GM18498 (cell line): ENCODE measurements around the gene HSD11B1L.

ENCODE experiments used
- ATAC-seq: cut with Tn5 transposase; IDR thresholded peaks from one replicate; pipeline ENCODE4 v1.9.1; 2021; ENCODE audit warnings: mild to moderate bottlenecking, moderate library complexity; ENCODE audit not compliant: unreplicated experiment

The HSD11B1L gene, protein sequence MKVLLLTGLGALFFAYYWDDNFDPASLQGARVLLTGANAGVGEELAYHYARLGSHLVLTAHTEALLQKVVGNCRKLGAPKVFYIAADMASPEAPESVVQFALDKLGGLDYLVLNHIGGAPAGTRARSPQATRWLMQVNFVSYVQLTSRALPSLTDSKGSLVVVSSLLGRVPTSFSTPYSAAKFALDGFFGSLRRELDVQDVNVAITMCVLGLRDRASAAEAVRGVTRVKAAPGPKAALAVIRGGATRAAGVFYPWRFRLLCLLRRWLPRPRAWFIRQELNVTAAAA

DNA sequence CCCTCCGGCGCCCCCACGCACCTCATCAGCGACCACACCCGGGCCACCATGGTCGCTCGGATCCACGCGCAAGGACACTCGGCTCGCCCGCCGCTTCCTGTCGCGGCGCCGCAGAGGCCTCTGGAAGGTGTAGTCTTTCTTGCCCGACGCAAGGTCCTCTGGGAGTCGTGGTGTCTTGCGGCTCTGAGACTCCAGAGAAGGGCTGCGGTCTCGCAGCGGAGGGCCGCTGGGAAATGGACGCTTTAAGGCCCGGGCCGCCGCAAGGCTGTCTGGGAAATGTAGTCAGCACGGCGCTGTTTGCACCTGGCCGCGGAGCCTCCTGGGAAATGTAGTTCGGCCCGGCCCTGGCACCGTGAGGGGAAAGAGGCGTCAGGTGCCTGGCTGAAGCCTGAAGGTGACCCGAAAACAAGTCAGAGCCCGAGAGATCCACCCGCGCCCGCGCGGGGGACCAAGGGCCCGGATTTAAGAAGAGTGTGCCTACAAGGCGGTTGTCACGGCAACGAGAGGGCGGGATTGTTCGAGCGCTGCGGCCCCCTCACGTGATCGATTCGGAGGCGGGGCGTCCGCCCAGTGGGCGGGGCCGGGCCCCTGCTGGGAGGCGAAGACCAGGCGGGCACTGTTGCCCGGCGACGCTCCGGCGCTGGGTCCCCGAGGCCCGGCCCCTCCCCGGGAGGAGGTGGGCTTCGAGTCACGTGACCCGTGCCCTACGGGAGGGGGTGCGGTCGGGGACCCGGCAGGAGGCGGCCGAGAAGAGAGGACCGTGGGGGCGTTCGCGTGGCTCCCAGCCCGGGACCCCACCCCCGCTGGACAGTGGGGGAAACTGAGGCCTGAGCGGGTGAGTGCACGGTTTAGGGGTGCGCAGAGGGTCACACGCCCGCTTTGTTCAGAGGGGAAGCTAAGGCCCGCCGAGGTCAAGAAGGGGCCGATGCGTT, at the start of gene HSD11B1L, which contains the start of gene MICOS13:
Gene HSD11B1L (plus strand): TSS at position 591 of the 932 bp plus-strand sequence. CDS start 3,806 bp downstream, outside the sequence.
Gene MICOS13 (minus strand): TSS at position 80 of the 932 bp plus-strand sequence. CDS start 30 bp downstream, at position 50.
- ATAC-seq: peak; percentile 88

DNA sequence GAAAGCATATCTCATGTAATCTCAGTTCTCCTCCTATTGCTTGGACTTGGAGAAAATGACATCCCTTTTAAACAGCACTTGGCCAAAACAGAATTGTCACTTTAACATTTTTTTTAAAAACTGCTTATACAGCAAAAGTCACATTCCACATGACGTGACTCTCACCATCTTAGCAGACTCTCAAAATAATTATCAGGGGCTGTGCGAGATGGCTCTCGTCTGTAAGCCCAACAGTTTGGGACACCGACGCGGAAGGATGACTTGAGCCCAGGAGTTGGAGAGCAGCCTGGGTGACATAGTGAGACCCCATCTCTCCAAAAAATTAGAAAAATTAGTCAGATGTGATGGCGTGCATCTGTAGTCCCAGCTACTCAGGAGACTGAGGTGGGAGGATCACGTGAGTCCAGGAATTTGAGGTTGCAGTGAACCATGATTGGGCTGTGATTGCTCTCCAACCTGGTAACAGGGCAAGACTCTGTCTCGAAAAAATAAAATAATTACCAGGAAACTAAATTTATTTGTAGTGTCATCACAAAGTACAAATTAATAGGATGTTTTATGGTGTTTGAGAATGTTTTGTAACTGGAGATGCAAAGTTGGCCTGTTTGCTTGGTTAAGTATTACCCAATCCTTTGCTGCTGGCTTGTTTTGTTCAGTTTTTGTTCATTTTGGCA, 49.1 kb upstream of the HSD11B1L start:
- ATAC-seq: no peak

DNA sequence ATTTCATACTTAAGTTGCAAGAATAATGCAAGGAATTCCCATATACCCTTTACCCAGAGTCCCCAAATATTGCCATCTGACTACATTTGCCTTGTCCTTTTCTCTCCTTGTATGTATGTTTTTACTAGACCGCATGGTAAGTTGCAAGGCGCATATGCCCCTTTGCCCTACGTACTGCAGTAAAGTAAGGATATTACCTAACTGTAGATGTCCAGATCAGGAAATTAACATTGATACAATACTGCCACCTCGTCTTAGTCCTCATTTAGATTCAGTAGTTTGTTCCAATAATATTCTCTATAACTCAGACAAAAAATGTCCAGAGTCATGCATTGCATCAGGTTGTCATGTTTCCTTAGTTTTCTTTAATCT, 48.6 kb upstream of the HSD11B1L start:
- ATAC-seq: no peak

DNA sequence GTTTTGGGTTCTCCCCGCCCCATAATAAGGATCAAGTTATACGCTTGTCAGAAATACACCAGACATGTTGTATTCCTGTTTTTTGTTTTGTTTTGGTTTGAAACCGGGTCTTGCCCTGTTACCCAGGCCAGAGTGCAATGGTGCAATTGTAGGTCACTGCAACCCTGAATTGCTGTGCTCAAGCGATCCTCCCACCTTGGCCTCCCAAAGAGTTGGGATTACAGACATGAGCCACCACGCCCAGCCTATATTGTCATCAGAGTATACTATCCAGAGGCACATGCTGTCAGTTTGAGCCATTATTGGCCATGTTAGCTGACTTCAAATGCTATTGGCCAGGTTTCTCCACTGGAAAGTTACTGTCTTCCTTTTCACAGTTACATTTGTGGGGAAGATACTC, 48.2 kb upstream of the HSD11B1L start:
- no peak for ATAC-seq

DNA sequence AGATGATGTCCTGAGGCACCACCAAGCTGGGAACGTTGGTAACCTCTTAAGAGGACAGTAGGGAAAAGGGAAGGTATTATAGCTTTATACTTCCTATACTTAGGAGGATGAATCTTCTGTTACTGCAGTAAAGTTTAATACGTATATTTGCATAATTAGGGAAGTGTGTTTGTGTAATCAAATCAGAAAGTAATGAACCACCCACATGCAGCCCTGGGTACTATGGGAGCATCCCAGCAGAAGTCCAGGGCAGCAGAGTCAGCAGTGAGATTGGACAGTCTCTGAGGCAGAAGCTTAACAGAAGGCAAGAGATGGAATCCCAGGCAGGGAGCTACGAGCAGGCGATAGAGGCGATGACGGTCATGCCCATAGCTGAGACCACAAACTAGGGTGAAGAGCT, 45.4 kb upstream of the HSD11B1L start:
- ATAC-seq: no peak

DNA sequence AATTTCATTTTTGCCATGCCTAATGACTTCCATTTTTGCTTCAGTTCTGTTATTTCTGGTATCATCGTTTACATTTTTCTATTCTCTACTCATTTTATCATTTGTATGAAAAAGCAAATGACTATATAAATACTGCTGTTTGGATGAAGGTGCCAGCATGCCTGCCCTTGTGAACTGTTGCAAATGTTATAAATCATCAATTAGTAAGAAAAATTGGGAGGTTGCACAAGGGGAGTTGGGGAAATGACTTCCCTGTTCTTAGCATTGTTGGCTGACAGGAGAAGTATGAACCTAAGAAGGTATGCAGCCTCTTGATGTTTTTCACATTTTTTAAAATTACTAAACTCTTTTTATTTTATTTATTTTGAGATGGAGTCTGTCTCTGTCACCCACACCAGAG, 42.9 kb upstream of the HSD11B1L start:
- ATAC-seq: no peak

DNA sequence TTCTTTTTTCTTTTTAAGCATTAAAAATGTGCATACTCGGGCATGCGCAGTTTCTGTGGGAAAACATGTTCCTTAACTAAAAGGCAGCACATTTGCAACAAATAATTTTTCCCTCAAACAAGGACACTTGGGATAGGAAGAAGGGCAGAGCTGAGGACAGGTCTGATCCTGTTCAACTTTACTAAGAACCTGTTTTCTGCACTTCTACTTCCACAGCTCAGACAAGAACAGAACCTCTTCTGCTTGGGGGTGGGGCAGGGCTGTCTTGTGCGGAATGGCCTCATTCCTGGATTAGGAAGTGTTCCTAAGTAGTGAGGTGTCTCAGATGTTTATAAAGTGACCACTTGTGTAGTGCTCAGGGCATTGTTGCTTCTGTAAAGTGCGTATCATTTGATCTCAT, 39.7 kb upstream of the HSD11B1L start:
- no peak for ATAC-seq

DNA sequence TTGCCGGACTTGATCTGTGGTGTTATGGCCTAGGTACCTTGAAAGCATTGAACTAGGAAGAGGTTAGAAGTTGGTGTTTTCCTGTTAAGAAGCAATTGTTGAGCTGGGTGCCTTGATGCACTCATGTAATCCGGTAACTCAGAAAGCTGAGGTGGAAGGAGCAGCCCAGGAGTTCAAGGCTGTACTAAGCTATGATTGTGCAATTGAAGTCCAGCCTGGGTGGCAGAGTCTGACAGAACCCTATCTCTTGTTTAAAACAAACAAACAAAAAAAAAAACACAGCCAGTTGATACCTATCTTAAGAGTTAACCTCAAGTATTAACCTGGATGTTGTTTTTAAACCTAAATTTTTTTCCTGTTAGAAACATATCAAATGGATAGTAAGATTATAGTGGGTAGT, 38.6 kb upstream of the HSD11B1L start:
- ATAC-seq: no peak

DNA sequence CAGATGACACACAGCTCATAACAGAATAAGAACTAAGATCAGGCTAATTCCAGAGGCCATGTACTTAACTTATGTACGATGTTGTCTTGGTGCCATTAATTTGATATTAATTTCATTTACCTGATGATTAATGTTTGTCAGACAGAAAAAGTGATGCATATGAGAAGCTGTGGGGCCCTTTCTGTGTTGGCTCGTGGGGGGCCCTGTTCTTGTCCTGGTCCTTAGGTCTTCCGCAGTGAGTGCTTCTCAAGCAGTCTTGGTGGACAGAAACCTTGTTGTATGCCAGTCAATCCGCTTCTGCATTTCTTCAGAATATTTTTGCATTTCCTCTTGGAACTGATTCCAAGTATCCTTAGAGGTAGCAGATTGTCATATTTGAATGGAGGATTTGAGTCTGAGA, 37.8 kb upstream of the HSD11B1L start:
- ATAC-seq: no peak

DNA sequence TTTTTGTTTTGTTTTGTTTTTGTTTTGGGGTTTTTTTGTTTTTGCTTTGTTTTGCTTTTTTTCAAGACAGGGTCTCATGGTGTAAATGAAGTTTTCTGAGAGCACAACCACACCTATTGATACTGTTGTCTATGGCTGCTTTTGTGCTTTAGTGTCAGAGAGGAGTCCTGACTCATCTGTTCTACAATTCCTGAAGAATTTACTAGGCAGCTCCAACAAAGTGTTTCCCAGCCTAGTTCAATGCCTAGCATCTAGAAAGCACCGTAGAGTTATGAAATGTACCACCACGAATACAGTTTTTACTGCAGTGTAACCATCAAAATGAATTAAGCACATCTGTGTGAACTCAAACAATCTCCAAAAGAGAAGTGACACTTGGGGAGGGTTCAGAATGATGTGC, 36.8 kb upstream of the HSD11B1L start:
- no peak for ATAC-seq

DNA sequence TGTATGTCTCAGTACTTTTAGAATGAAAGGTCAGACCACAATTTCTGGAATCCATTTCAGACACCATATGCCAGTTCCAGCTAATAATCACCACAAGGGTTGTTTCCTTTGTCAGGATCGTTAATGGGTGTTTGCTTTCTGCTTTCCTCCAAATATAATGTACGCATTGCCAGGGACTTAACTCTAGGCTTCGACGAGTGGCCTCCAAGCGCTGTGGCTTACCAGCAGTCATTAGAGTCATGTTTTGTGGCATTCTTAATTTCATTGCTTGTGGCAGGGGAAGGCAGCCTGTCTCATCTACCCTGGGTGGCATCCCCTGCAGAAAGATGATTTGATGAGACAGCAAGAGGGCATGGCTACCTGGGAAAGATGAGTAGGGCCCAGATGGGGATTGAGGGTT, 35.4 kb upstream of the HSD11B1L start:
- ATAC-seq: no peak

DNA sequence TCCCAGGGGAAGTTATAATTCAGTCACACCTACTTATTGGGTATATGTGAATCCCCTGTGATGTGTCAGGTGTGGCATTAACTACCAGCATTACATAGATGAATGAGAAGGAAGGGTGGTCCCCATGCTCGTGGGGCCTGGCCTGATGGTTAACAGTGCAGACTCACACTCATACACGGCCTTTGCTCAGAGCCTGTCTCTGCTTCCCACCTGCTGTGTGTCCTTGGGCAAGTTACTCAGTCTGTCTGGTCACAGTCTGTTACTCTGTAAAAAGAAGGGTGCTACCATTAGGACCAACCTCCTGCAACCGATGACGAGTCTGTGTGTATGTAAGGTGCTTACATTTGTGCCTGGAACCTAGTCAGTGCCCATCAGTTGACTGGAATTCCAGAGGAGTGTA, 34.1 kb upstream of the HSD11B1L start:
- no peak for ATAC-seq

DNA sequence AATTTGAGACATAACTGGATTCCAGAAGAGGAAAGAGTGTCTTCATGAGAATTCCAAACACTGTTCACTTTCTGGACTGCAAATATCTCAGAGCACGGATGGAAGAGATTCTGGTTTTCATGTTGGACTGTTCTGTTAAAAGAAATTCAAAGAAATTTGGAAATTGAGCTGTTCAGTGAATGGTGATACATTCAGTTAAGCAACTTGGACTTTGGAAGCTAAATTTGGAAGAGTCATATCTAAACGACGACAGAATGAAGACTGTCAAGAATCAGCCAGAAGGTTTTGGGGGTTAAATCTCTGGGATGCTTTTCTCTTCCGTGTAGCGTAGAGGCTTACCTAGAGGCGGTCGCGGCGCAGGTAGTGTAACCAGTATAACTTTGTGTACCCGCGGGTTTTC, 32.4 kb upstream of the HSD11B1L start:
- no peak for ATAC-seq

DNA sequence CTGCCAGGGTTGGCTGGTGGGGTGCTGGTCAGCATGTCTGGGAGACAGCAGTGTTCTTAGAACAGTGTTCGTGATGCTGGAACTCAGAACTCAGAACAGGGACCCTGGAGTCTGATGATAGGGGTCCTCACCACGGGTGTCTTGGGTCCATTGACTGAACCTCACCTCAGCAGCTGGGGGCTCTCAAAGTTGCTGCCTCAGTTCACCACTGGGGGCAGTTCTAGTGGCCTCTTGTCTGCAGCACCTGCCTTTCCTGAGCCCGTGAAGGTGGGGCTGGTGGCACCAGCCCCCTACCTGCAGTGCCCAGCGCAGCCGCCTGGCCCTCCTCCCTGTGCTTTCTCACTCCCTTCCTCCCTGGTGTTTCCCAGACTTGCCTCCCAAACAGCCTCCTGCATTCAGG, 29.5 kb upstream of the HSD11B1L start:
- no peak for ATAC-seq

DNA sequence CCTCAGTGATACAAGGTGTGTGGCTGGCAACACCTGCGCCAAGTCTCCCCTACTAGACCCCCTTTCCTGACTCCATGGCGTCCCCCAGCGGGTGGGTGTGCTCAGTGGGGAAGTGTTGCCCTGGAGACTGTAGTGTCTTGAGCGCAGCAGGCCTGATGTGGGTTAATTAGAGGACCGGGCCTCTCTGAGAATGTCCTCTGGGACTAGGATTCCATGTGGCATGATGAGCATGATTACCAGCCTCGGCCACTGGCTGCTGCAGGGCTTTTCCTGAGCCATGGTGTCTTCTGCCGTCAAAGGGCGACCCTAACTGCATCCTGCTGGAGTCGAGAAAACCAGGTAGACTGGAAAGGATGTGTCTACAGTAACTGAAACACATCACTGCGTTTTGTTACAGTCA, 28.6 kb upstream of the HSD11B1L start:
- no peak for ATAC-seq

DNA sequence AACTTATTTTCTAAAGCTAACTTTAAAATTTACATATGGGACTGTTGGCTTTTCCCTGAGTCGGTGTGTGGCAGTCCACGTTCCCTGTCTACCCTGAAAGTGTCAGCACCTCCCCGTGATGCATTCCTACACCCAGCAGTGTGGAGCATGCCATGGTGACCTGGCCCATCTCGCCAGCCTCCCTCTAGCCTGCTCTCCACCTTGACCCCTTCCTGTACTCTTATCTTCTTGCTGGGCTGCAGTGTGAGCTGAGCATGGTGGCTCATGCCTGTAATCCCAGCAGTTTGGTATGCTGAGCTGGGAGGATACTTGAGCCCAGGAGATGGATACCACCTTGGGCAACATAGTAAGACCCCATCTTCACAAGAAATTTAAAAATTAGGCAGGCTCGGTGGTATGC, 25.9 kb upstream of the HSD11B1L start:
- ATAC-seq: no peak

DNA sequence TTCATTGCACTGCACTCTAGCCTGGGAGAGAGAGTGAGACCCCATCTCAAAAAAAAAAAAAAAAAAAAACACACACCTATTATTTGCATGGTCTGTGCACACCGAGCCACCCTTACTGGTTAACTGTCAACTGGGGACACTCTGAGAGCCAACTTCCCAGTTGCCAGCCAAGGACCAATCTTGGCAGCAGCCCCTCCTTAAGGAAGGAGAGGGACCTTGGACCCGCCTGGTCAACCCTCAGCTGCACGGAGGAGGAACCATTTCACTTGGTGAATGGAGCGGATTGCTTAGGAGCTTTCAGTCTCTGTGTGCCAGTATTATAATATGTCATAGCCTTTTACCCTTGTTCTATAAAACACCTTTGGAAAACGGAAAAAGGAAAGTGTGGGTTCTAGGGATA, 25.4 kb upstream of the HSD11B1L start:
- no peak for ATAC-seq

DNA sequence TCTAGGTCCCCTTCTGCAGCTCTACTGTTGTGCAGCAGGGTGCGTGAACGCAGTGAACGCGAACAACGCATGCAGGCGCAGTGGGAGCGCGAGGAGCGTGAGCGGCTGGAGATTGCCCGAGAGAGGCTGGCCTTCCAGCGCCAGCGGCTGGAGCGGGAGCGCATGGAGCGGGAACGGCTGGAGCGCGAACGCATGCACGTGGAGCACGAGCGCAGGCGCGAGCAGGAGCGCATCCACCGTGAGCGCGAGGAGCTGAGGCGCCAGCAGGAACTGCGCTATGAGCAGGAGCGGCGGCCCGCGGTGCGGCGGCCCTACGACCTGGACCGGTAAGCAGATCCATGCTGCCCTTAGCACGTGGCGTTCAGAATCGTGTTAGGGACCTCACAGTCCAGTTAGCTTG, 19.3 kb upstream of the HSD11B1L start:
- ATAC-seq: no peak

DNA sequence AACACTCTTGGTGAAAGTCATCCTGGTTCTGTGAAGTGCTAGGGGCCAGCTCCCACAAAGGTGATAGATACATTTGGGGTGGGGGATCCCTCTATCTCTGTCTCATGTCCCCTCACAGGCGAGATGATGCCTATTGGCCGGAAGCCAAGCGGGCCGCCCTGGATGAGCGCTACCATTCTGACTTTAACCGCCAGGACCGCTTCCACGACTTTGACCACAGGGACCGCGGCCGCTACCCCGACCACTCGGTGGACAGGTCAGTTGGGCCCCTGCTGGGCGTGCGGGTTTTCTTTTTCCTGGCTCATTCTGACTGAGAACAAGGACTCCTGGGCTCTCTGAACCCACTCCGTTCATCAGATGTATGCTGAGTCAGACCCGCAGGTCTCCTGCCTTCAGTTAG, 16.9 kb upstream of the HSD11B1L start:
- no peak for ATAC-seq

DNA sequence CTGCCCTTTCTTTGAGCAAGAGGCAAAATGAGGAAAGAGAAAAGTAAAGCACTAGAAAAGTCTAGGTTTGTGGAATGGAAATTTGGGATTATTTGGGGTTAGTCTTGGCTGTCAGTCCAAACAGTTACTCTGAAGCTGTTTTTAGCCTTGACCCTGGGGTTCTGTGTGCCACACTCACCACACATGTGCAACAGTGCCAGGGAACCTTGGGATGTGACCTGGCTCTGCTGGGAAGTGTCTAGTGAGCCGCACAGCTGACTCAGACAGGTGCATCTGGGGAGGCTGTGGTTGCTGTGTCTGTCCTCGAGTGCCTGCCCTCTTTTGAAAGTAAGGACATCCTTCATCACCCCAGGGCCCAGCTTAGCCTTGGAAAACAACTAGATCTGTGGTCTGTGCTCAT, 16.3 kb upstream of the HSD11B1L start:
- no peak for ATAC-seq

DNA sequence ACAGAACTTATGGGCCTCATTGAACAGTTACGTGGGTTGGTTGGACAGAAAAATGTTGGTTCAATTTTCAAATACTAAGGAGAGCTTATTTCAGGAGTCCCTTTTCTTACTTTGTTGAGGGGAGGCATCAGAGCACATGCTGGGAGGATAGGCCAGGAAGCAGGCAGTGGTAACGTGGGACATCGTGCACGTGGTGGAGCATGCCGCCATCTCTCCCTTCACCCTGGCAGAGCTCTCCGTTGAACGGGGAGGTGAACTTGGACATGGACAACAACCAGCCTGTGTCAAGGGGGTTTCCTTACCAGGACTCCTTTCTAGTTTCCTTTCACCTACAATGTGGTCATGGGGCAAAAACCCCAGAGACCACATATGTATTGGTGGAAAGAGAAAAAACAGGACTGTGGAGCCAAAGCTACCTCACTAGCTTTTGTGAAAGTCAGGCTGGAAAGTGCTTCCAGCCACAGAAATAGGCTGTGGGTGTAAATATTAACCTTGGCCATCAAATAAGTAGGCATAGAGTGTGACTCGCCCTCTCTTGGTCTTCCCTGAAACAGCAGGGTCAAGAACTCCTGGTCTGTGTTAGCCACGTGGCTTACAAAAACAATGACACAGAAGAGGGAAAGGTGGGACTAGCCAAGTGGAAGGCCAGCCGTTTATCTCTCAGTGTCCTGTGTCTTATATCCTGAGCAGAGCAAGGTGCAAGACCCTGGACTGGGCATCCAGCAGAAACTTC, 14.9 kb upstream of the HSD11B1L start:
- no peak for ATAC-seq
